HG02840 (cell line): ENCODE results near the gene COPA.
"Not testable (repeated sequence)": the region's sequence is repeated elsewhere in the genome, so short reads cannot be mapped to it uniquely, and the experiment has no call there.

Experiments
- ATAC-seq: cut with Tn5 transposase; IDR thresholded peaks from one replicate; pipeline ENCODE4 v1.9.1; 2021; ENCODE audit warnings: mild to moderate bottlenecking, moderate library complexity, moderate number of reproducible peaks; ENCODE audit not compliant: unreplicated experiment, low FRiP score

COPA gene

DNA sequence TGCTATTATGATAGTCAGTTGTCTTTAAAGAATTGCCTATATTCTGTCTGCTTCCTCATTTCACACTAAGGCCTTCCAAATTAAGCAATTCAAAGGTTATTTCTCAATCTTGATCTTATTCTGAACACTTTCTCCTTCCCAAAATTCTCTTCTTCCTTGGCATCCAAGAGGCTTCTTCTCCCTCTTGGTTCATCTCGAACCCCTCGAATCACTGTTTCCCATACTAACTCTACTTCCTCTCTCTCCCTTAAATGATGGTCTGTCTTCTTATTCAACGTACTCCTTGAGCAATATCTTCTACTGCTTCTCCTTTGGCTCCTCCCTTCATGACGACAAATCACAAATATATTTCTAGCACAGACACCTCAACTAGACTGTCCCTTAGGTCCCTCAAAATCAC is 4.5 kb downstream of the COPA start:
- ATAC-seq = no peak

DNA sequence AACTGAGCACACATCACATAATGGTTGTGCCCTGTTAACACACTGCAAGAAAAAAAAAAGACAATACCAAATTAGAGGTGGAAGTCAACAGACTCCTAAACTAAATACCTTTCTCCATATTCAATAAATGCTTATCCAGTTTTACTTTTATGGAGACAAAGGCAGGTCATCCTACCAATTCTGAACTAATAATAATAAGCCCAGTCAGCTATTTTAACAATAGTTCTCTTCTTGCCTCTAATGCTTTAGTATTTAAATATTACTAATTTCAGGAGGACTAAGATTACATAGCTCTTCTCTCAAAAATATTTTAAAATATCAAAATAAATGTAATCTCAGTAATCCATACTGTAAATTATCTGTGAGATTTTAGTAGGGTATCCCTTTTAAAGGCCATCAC is 10.5 kb downstream of the COPA start:
- no peak for ATAC-seq

DNA sequence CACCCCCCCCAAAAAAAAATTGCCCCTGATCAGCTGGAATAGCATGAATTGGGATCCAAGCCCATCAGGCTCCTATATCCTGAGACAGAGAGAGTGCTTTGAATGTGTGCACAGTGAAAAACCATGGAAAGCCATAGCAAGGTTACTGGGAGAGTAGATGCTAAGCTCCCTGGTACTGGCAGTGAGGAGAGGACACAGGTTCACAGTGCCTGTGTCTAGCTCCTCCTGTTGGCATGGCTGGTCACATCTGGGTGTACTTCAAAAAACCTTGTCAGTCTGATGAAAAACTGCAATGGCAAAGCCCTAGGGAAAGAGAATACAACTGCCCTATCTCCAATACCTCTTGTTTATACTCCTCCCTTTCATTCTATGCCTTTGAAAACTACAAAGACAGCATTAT is 12.9 kb downstream of the COPA start:
- ATAC-seq = no peak

DNA sequence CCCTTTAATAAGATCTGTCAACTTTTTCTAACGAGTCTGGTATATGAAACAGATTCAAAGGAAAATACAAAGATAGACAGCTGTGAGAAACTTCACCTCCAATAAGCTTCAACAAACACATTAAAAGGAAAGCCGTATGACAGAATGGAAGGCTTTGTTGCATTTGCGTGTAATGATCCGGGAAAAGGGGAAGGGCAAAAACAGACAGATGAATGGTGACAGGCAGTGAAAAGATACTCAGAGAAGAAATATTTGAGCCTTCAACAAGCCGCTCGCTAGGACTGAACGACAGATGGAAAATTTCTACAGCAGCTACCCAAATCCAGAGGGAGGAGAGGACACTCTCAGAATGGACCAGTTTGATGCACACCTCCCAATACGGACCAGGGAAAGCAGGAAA is 14.9 kb downstream of the COPA start:
- no peak for ATAC-seq

DNA sequence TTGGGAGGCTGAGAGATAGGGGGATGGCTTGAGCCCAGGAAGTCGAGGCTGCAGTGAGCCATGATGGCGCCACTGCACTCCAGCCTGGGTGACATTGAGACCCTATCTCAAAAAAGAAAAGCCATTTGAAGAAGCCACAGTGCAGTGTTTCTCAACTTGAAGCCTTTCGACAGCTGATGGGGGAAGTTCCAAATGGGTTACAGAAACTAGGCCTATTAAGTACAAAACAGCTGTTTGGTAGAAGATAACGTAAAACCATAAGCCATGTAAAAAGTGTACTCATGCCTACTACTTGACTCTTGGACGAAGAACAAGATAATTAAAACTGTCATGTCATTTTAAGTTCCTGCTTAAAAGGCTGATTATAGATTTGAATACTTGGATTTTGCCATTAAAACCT is 16.6 kb downstream of the COPA start:
- ATAC-seq = no peak

DNA sequence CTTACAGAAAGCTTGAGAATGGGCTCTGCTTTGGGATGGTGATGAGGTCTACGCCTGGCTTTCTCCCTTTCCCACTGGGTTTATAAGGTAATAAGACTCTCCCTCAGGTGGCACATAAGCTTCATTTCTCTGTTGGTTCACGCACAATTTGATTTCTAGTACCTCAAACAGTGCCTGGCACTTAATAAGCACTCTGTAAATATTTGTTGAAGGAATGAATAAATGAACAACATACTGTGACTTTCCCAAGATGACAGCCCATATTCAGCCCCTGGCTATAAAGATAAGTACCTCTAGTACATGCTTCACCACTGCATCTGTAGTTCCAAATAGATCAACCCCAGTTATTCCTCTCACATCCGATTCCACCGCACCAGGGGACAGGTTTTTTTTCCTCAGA is 17.8 kb downstream of the COPA start:
- ATAC-seq = no peak

DNA sequence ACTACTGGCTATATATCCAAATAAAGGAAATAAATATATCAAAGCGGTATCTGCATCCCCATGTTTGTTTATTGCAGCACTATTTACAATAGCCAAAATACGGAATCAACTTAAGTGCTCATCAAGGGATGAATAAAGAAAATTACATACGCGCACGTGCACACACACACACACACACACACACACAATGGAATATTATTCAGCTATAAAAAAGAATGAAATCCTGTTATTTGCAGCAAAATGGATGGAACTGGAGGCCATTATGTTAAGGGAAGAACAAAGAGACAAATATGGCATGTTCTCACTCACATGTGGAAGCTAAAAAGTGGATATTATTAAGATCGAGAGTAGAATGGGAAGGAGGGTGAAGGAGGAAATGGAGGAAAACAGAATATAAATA is 20.2 kb downstream of the COPA start:
- ATAC-seq = no peak

DNA sequence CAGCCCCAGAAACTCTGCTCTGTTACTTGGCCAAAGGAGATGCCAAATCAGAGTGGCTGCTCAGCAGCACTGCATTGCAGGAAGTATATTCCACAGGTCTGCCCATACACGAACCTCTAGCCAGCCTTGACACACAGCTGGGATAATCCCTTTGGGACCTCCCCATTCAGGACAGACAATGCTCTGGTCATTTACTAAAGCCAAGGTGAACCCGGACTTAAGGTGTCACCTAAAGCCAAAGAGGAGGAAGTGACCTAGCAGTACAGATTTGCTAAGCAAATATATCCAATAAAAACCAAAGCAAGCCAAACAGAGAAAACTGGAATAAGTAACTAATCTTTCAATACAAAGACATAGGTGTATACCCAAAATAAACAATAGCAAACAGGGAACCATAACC is 27.7 kb downstream of the COPA start:
- no peak for ATAC-seq

DNA sequence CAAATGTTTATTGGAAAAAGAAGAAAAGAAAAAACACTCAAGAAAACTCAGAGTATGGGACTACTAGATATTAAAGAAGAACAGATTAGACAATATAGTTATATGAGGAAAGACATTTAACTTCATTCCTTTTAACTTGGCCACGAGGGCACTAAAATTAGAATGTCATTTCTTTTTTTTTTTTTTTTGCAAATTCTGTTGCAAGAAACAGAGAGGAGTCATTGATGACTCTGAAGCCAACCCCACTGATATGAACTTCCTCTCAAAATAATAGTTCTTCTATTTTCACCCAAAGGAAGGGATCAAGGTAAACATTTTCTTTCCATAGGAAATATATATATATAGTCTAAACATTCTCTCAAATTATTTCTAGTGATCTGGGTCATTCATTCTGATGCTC is 33.5 kb downstream of the COPA start:
- no peak for ATAC-seq

DNA sequence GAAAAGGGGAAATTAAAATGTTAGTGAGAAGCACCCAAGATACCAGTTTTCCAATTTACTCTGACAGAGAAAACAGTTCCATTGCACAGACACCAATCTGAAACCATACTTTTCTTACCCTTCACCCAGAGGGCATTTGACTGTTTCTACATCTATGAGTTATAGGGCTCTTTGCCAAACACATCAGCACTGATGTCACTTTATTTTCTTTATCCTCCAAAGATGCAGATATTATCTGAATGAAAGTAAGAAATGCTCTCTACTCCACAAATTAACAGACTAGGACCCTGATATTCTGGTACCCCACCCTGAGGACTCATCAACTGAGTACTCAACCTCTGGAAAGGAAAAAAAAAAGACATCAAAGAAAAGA is 33.9 kb downstream of the COPA start:
- no peak for ATAC-seq

DNA sequence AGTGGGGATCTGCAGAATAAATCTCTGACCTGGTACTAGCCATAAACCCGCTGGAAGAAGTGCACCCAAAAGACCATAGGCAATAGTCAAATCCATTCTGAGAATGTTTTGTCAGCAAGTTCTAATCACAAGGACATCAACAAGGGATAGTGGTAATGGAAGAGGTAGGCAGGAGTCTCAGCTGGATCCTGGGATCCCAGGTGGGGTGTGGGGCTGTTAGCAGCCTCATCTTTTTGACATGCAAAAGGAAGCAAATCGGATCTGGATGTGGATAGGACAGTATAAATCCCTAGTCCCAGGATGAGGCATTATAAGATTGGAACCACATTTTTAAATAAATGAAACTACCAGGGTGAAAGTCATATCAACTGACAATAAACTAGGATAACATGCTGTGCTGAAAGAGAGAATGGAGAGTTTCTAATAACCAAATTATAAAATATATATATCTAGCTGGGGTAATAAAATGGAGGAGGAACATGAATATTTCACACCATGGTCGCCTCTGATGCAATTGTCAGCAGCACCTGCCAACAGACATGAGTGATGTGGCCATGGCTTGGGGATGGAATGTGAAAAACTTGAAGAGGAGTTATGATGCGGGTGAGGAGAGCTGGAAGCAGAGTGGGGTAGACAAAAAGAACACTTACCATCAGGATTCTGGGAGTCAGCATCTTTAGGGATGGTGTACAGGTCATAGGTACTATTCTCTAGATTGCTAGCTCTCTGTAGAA is 34.4 kb downstream of the COPA start:
- ATAC-seq = no peak

DNA sequence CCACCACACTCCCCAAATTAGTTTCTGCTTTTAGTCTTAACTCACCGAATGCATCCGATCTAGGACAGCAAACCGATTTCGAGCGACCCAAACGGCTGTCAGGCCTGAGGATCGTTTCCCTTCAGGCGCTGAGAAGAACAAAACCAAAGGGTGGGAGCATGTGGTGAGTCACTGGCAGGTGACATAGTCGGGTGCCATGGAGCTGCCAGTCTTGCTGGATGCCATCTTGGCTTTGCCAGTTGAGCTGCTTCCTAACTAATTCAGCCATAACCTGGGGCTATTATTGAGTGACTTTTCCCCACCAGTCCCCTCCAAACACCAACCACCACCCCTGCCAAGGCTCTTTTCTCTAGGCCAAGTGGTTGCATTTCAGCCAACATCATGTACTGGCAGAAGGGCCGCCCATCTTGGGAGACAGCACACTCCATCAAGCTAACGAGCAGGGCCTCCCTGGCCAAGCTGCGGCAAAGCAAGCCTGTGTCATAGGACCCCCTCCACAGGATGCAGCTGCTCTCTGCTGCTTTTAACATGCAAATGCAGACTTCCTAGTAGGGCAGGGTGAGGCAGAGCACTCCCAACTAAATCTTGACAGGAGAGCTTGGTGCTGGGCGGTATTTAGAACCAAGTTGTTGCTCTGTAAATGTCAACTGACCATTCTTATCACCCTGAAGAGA is 35.8 kb downstream of the COPA start:
- ATAC-seq = no peak

DNA sequence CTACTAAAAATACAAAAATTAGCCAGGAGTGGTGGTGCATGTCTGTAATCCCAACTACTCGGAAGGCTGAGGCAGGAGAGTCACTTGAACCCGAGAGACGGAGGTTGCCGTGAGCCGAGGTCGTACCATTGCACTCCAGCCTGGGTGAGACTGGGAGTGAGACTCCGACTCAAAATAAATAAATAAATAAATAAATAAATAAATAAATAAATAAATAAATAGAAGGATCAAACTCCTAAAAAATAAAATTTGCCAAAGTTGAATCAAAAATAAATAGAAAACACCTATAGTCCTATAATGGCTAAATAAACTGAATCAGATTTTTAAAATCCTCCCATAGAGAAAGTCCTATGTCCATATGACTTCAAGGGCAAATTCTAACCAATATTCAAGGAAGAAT is 42.9 kb downstream of the COPA start:
- no peak for ATAC-seq

DNA sequence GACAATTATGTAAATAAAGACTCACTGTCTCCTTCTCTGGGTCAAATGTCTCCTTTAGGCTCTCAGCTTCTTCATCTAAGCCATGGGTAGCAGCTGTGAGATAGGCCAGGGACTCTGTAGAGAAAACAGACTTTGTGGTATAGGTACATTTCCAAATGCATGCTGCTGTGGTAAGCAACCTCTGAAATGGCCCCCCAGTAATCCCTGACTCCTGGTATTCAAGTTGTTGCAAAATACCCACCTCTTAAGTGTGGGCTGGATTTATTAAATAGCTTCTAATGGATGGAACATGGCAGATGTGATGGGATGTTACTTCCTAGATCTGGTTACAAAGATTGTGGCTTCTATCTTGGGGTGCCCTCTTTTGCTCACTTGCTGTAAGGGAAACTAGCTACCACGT is 47.0 kb downstream of the COPA start:
- no peak for ATAC-seq

DNA sequence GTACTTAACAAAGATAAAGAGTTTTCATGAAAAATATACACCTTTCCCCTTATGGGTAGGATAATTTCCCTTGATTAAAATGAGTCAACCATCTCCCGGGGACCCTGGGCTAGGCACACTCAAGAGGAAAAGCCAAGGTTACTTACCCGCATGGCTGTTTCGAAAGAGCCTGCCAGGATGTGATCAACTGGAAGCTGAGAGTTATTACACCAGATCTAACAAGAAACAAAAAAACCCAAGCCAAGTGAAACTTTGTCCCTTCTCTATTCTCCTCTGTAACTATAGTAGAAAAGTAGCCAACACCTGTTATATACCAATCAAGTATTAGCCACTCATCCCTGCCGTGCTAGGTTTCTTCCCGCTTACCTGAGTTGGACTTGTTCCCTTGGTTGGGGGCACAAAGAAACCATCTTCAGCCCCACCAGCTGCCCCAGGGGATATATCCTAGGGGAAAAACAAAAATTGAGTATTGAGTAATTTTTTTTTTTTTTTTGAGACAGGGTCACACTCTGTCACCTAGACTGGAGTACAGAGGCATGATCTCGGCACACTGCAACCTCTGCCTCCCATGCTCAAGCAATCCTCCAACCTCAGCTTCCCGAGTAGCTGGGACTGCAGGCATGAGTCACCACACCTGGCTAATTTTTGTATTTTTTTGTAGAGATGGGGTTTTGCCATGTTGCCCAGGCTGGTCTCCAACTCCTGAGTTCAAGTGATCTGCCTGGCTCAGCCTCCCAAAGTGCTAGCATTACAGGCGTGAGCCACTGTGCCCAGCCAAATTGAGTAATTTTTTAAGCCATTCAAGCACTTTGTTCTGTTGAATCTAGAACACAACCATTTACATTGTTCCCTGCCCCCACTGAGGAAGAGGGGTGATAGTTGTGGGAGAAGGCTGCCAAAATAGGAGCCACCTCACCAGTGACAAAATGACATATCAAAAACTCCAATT is 49.8 kb downstream of the COPA start:
- ATAC-seq = no peak

DNA sequence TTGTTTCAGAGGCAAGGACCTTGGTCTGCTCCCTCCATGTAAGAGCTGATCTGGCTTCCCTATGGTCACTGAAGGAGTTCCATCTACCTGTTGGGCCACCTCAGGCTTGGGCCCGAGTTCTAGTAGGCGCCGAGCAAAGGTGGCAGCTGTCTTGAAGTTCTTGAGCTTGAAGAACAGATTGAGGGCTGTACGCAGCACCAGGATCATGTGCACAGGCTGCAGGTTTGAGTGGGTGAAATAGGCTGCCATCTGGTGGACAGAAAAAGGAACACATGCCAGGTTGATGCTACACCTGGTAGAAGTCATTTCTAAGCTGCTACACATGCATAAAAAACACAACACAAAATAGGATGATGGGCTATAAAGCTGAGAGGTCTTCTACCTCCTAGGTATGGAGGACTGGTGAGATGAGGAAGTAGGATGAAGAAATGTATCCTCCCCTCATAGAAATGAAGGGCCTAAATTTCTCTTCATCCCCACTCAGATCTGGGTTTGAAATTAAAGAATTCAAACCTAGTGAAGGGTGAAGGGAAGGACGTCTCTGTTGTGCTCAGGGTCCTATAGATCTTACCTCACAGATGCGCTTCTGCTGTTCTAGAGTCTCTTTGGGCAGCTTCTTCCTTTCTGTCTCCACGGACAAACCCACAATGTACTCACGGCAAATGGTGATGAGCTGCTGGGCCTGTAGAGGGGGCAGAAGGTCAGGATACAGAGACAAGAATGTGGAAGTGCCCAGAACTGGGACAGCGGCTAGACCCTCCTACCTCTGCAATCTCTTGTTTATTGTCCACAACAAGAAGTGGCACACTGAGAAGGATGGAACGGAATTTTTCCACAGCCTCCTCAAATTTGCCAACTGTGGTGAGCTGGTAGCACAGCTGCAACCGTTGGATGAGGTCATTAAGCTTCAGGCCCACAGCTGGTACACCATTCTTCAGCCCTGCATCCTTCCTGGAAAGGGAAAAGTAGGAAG is 51.5 kb downstream of the COPA start:
- peak; percentile 60 for ATAC-seq

DNA sequence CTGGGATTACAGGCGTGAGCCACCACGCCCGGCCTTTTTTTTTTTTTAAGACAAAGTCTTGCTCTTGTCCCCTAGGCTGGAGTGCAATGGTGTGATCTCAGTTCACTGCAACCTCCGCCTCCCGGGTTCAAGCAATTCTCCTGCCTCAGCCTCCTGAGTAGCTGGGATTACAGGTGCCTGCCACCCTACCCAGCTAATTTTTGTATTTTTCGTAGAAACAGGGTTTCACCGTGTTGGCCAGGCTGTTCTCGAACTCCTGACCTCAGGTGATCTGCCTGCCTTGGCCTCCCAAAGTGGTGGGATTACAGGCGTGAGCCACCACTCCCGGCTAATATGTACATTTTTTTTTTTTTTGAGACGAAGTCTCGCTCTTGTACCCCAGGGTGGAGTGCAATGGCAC is 55.3 kb downstream of the COPA start:
- ATAC-seq = not testable (repeated sequence)

DNA sequence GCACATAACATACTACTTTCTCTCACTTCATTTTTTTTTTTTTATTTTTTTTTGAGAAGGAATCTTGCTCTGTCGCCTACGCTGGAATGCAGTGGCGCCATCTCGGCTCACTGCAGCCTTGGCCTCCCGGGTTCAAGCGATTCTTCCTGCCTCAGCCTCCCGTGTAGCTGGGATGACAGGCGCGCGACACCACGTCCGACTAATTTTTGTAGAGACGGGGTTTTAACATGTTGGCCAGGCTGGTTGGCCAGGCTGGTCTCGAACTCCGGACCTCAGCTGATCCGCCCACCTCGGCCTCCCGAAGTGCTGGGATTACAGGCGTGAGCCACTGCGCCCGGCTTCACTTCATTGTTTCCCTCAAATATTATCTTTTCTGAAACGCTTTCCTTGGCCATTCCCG is 57.5 kb downstream of the COPA start:
- no peak for ATAC-seq

DNA sequence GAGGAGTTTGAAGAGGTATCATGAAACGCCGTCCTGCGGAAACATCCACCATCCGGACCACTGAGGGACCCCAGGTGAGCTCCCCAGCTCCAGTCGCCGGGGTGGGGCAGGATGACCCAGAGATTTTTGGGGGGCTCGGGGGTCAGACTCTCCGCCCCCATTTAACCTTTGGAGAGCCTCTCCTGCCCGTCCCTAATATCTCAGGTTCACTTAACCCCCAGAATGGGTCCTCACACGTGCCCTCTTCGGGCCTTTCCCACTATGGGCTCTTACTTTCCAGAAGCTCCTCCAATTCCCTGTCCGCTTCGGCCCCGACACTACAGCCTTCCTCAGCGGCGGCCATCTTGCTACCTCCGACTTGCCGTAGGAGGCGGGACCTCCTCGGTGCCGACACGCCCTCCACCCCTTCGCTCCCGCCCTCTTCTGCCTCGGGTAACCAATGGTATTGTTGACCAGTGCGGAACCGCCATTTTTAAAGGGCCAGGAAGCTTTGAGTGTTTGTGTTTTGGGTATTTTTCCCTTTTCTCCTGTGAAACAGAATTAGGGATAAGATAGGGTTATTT is 58.2 kb downstream of the COPA start, which contains the start of gene PEX19:
Gene PEX19, minus strand, starts transcription at position 352 of the 563 bp plus-strand sequence. Its CDS starts 9 bp downstream, at position 343.
- ATAC-seq = peak; percentile 95
